LoVo (cell line): ENCODE measurements around the gene BRINP2.

Source experiments
- DNase-seq: peaks from one replicate; pipeline ENCODE4 v3.0.0-alpha.2; 2016; ENCODE audit warnings: low spot score

BRINP2 gene

GRCh38 chr1:177270863-177271262, 100.1 kb downstream of the BRINP2 start:
- no peak for DNase-seq

- no peak for DNase-seq
Observed at GRCh38 chr1:177273141-177273540, 102.4 kb downstream of the BRINP2 start.

GRCh38 chr1:177274687-177275211, 104.0 kb downstream of the BRINP2 start:
- no peak for DNase-seq

- no peak for DNase-seq
Observed at GRCh38 chr1:177275736-177276135, 105.0 kb downstream of the BRINP2 start.

GRCh38 chr1:177278626-177279390, 108.0 kb downstream of the BRINP2 start:
- no peak for DNase-seq

- DNase-seq: no peak
Observed at GRCh38 chr1:177281901-177282300, 111.1 kb downstream of the BRINP2 start.

- no peak for DNase-seq
Observed at GRCh38 chr1:177282976-177283375, 112.2 kb downstream of the BRINP2 start.

- no peak for DNase-seq
Observed at GRCh38 chr1:177283380-177283779, 112.6 kb downstream of the BRINP2 start.

GRCh38 chr1:177286396-177286795, 115.6 kb downstream of the BRINP2 start:
- DNase-seq: no peak

GRCh38 chr1:177287270-177287669, 116.5 kb downstream of the BRINP2 start:
- no peak for DNase-seq

- DNase-seq: no peak
Observed at GRCh38 chr1:177287994-177288393, 117.2 kb downstream of the BRINP2 start.

GRCh38 chr1:177289532-177289931, 118.8 kb downstream of the BRINP2 start:
- DNase-seq: no peak

GRCh38 chr1:177300431-177300830, 129.7 kb downstream of the BRINP2 start:
- DNase-seq: no peak

- DNase-seq: no peak
Observed at GRCh38 chr1:177301425-177302124, 130.8 kb downstream of the BRINP2 start.

GRCh38 chr1:177302357-177303044, 131.7 kb downstream of the BRINP2 start:
- no peak for DNase-seq

- no peak for DNase-seq
Observed at GRCh38 chr1:177305040-177306018, 134.6 kb downstream of the BRINP2 start.

GRCh38 chr1:177306019-177306415, 135.3 kb downstream of the BRINP2 start:
- DNase-seq: no peak

- no peak for DNase-seq
Observed at GRCh38 chr1:177306981-177307380, 136.2 kb downstream of the BRINP2 start.

GRCh38 chr1:177307771-177308170, 137.0 kb downstream of the BRINP2 start:
- DNase-seq: no peak

- DNase-seq: no peak
Observed at GRCh38 chr1:177309880-177310279, 139.1 kb downstream of the BRINP2 start.

- DNase-seq: no peak
Observed at GRCh38 chr1:177310326-177310725, 139.6 kb downstream of the BRINP2 start.

- no peak for DNase-seq
Observed at GRCh38 chr1:177311111-177311510, 140.4 kb downstream of the BRINP2 start.
